ENCODE measurements around the gene WDR90. TPM values are rescaled to one million over a fixed set of nuclear protein-coding genes. Genes with fewer than 3 reads are reported as not detected.

Gene WDR90
- total and polyA plus RNA-seq, 2 of the 13 experiments (the other 11 are each of a cell fraction or from before 2014, with no cell fraction given), result 14.9 to 28.9 TPM

- TF ChIP-seq, protein P1, sequence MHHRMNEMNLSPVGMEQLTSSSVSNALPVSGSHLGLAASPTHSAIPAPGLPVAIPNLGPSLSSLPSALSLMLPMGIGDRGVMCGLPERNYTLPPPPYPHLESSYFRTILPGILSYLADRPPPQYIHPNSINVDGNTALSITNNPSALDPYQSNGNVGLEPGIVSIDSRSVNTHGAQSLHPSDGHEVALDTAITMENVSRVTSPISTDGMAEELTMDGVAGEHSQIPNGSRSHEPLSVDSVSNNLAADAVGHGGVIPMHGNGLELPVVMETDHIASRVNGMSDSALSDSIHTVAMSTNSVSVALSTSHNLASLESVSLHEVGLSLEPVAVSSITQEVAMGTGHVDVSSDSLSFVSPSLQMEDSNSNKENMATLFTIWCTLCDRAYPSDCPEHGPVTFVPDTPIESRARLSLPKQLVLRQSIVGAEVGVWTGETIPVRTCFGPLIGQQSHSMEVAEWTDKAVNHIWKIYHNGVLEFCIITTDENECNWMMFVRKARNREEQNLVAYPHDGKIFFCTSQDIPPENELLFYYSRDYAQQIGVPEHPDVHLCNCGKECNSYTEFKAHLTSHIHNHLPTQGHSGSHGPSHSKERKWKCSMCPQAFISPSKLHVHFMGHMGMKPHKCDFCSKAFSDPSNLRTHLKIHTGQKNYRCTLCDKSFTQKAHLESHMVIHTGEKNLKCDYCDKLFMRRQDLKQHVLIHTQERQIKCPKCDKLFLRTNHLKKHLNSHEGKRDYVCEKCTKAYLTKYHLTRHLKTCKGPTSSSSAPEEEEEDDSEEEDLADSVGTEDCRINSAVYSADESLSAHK (CRISPR knock-in tag; IDR thresholded peaks at IDR 0.05; ENCODE audit: borderline replicate concordance), result no peak
- TF ChIP-seq, protein P2, sequence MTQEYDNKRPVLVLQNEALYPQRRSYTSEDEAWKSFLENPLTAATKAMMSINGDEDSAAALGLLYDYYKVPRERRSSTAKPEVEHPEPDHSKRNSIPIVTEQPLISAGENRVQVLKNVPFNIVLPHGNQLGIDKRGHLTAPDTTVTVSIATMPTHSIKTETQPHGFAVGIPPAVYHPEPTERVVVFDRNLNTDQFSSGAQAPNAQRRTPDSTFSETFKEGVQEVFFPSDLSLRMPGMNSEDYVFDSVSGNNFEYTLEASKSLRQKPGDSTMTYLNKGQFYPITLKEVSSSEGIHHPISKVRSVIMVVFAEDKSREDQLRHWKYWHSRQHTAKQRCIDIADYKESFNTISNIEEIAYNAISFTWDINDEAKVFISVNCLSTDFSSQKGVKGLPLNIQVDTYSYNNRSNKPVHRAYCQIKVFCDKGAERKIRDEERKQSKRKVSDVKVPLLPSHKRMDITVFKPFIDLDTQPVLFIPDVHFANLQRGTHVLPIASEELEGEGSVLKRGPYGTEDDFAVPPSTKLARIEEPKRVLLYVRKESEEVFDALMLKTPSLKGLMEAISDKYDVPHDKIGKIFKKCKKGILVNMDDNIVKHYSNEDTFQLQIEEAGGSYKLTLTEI (CRISPR knock-in tag; conservative IDR thresholded peaks at IDR 0.05), result no peak
- TF ChIP-seq ZNF589 (CRISPR knock-in tag; conservative IDR thresholded peaks at IDR 0.05) (0 out of 2 replicates have a peak, but pooled peaks have one; percentile 26), AGO2 (optimal IDR thresholded peaks at IDR 0.05; ENCODE audit: low read depth, low read length) (peak; percentile 81), ASH2L (IDR thresholded peaks at IDR 0.05; ENCODE audit: insufficient read length, low read depth, low read length) (peak; percentile 2), ATF6 (CRISPR knock-in tag; conservative IDR thresholded peaks at IDR 0.05) (no peak), KMT2A (CRISPR knock-in tag; IDR thresholded peaks at IDR 0.05) (no peak), ZSCAN30 (CRISPR knock-in tag; IDR thresholded peaks at IDR 0.05) (no peak), TAF15 (IDR thresholded peaks at IDR 0.05; ENCODE audit: low read depth, low read length, poor library complexity, severe bottlenecking) (no peak)
- TF ChIP-seq, protein P3, sequence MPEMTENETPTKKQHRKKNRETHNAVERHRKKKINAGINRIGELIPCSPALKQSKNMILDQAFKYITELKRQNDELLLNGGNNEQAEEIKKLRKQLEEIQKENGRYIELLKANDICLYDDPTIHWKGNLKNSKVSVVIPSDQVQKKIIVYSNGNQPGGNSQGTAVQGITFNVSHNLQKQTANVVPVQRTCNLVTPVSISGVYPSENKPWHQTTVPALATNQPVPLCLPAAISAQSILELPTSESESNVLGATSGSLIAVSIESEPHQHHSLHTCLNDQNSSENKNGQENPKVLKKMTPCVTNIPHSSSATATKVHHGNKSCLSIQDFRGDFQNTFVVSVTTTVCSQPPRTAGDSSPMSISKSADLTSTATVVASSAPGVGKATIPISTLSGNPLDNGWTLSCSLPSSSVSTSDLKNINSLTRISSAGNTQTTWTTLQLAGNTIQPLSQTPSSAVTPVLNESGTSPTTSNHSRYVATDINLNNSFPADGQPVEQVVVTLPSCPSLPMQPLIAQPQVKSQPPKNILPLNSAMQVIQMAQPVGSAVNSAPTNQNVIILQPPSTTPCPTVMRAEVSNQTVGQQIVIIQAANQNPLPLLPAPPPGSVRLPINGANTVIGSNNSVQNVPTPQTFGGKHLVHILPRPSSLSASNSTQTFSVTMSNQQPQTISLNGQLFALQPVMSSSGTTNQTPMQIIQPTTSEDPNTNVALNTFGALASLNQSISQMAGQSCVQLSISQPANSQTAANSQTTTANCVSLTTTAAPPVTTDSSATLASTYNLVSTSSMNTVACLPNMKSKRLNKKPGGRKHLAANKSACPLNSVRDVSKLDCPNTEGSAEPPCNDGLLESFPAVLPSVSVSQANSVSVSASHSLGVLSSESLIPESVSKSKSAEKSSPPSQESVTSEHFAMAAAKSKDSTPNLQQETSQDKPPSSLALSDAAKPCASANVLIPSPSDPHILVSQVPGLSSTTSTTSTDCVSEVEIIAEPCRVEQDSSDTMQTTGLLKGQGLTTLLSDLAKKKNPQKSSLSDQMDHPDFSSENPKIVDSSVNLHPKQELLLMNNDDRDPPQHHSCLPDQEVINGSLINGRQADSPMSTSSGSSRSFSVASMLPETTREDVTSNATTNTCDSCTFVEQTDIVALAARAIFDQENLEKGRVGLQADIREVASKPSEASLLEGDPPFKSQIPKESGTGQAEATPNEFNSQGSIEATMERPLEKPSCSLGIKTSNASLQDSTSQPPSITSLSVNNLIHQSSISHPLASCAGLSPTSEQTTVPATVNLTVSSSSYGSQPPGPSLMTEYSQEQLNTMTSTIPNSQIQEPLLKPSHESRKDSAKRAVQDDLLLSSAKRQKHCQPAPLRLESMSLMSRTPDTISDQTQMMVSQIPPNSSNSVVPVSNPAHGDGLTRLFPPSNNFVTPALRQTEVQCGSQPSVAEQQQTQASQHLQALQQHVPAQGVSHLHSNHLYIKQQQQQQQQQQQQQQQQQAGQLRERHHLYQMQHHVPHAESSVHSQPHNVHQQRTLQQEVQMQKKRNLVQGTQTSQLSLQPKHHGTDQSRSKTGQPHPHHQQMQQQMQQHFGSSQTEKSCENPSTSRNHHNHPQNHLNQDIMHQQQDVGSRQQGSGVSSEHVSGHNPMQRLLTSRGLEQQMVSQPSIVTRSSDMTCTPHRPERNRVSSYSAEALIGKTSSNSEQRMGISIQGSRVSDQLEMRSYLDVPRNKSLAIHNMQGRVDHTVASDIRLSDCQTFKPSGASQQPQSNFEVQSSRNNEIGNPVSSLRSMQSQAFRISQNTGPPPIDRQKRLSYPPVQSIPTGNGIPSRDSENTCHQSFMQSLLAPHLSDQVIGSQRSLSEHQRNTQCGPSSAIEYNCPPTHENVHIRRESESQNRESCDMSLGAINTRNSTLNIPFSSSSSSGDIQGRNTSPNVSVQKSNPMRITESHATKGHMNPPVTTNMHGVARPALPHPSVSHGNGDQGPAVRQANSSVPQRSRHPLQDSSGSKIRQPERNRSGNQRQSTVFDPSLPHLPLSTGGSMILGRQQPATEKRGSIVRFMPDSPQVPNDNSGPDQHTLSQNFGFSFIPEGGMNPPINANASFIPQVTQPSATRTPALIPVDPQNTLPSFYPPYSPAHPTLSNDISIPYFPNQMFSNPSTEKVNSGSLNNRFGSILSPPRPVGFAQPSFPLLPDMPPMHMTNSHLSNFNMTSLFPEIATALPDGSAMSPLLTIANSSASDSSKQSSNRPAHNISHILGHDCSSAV (CRISPR knock-in tag; IDR thresholded peaks at IDR 0.05; ENCODE audit: borderline replicate concordance), result no peak
- TF ChIP-seq, protein P4, sequence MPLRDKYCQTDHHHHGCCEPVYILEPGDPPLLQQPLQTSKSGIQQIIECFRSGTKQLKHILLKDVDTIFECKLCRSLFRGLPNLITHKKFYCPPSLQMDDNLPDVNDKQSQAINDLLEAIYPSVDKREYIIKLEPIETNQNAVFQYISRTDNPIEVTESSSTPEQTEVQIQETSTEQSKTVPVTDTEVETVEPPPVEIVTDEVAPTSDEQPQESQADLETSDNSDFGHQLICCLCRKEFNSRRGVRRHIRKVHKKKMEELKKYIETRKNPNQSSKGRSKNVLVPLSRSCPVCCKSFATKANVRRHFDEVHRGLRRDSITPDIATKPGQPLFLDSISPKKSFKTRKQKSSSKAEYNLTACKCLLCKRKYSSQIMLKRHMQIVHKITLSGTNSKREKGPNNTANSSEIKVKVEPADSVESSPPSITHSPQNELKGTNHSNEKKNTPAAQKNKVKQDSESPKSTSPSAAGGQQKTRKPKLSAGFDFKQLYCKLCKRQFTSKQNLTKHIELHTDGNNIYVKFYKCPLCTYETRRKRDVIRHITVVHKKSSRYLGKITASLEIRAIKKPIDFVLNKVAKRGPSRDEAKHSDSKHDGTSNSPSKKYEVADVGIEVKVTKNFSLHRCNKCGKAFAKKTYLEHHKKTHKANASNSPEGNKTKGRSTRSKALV (CRISPR knock-in tag; IDR thresholded peaks at IDR 0.05), result peak; percentile 22; the same call in 1 of the 2 replicates
Measured at GRCh38 chr16:629833-630248, 19.3 kb upstream of the WDR90 start (continued).
